ENCODE data around the gene ADGRG7. TPM values are rescaled to one million over a fixed set of nuclear protein-coding genes. Genes with fewer than 3 reads are reported as not detected.

ADGRG7 gene
- polyA plus RNA-seq, 6 donors from 2014 or later = not detected

DNA sequence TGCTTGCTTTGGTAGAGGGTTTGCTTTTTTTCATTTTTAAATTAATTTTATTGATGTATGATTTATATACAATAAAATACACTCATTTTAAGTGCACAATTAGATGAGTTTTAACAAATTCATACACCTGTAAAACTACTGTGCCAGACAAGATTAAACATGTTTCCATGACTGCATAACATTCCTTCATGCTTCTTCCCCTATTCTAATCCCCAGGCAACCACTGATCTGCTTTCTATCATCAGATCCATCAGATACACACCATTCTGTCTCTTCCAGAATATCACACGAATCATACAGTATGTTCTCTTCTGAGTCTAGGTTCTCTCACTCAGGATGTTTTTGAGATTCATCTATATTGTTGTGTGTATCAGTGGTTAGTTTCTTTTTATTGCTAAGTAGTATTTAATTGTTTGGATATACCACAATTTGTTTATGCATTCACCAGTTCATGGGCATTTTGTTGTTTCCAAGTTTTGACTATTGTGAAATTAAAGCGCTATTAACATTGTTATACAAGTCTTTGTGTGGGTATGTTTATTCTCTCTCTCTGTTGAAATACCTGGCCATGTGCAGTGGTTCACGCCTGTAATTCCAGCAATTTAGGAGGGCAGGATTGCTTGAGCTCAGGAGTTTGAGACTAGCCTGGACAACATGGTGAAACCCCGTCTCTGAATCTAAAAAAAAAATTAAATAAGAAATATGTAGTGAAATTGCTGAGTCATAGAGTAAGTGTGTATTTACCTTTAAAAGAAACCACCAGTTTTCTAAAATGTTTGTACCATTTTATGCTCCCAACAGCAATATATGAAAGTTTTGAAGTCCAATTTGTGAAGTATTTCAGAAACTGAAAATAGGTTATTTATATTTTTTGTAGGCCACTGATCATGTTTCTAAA is 92.9 kb downstream of the ADGRG7 start:
- ATAC-seq (ENCODE audit: low read depth in 2 of 2) = no peak
- H3K4me3 Mint-ChIP-seq = no peak overlapping the region
- H3K36me3 Mint-ChIP-seq = no peaks in the 10 kb centered on the region
- no peaks in the 10 kb centered on the region for H3K9me3 Mint-ChIP-seq
- no peak for DNase-seq
- no peaks in the 10 kb centered on the region for H3K4me1 Mint-ChIP-seq
- H3K27ac Mint-ChIP-seq = no peak overlapping the region
- peaks cover 69 to 75% (median 72%) of the 10 kb centered on the region in 3 donors for H3K27me3 Mint-ChIP-seq

DNA sequence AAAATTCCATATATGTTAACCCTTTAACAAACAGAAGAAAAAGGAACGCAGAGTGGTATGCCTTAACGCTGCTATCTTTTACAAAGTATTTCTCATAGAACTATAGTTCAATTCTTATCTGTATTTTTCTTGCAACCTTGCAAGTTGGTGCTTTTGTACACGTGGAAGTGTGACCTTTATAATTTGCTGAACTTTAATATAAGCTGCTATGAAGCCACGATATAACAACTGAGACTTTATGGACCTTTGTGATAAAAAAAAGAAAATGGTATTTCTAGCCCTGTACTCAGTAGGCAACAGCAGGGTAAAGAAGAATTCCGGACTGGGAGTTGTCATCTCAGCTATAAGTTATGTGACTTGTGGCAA is 93.6 kb downstream of the ADGRG7 start:
- Mint-ChIP-seq H3K4me1 (no peaks in the 10 kb centered on the region), H3K36me3 (no peaks in the 10 kb centered on the region), H3K27me3 (peaks cover 62 to 70% (median 69%) of the 10 kb centered on the region in 3 donors), H3K9me3 (no peaks in the 10 kb centered on the region), H3K4me3 (no peak overlapping the region), H3K27ac (no peak overlapping the region)
- ATAC-seq (ENCODE audit: low read depth in 2 of 2) = no peak
- no peak for DNase-seq

DNA sequence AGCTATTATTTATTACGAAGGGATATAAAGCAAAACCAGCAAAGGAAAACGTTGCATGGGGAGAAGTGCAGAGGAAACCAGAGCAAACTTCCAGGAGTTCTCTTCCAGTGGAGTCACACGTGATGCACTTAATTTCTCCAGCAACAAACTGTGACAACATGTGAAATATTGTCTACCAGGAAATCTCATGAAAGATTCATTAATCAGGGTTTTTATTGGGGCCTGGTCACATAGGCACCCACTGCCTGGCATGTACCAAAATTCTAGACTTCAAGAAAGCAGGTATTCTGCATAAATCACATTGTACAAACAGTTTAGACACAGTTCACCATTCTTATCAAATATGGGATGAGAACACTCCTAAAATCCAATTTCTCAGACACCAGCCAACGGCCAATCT is 94.5 kb downstream of the ADGRG7 start:
- peaks cover 0 to 5% (median 0%) of the 10 kb centered on the region in 7 donors for H3K9me3 Mint-ChIP-seq
- no peak for DNase-seq
- H3K27ac Mint-ChIP-seq = no peak overlapping the region
- no peaks in the 10 kb centered on the region for H3K36me3 Mint-ChIP-seq
- H3K27me3 Mint-ChIP-seq = peaks cover 53 to 61% (median 60%) of the 10 kb centered on the region in 3 donors
- no peak overlapping the region for H3K4me3 Mint-ChIP-seq
- H3K4me1 Mint-ChIP-seq = peaks cover 6 to 8% (median 7%) of the 10 kb centered on the region in 3 donors
- no peak for ATAC-seq (ENCODE audit: low read depth in 2 of 2)

DNA sequence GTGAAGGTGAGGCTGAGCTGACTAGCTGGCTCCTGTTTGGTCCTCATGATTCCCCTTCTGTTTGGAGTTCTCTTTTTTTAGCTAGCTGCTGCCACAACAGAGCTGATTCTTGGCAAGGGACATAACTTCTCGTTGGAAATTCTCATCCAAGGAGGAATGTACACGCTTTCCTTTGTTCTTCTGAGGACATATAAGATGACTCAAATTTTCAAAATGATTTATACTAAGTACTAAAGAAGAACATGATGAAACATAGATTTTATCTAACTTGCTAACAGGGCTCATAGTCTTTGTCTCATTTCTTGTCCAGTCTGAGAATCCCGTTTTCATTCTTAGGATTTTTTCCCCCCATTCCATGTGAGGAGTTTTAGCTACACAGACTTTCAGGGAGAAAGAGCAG is 97.0 kb downstream of the ADGRG7 start:
- Mint-ChIP-seq H3K27ac (no peak overlapping the region), H3K9me3 (peaks cover 0 to 5% (median 0%) of the 10 kb centered on the region in 7 donors), H3K4me1 (peaks cover 18 to 27% (median 26%) of the 10 kb centered on the region in 3 donors), H3K27me3 (peaks cover 38 to 47% (median 39%) of the 10 kb centered on the region in 3 donors), H3K36me3 (no peaks in the 10 kb centered on the region), H3K4me3 (no peak overlapping the region)
- no peak for DNase-seq
- no peak for ATAC-seq (ENCODE audit: low read depth in 2 of 2)

DNA sequence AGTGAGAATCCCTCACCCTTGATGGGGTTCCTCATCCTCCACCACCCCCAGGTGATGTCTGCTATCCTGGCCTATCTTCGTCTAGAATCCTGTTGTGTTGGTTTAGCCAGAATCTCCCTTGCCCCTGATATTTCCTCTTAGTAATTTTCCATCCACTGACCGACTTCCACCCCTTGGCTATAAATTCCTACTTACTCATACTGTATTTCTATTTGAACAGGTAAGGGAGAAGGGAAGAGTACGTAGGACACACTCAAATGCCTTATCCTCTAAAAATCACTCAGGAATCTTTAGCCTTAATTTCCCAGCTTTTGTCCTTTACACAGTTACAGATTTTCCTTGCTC is 99.2 kb downstream of the ADGRG7 start:
- Mint-ChIP-seq H3K36me3 (peaks cover 0 to 2% of the 10 kb centered on the region in 2 donors), H3K27me3 (peaks cover 24 to 33% (median 28%) of the 10 kb centered on the region in 3 donors), H3K4me3 (peak overlapping the region; percentile 85 to 98 (median 93)), H3K4me1 (peaks cover 31 to 45% (median 43%) of the 10 kb centered on the region in 3 donors), H3K27ac (peak overlapping the region; percentile 96 to 99 (median 98)), H3K9me3 (peaks cover 0 to 5% (median 0%) of the 10 kb centered on the region in 7 donors)
- ATAC-seq (ENCODE audit: low read depth in 2 of 2) = no peak
- no peak for DNase-seq

DNA sequence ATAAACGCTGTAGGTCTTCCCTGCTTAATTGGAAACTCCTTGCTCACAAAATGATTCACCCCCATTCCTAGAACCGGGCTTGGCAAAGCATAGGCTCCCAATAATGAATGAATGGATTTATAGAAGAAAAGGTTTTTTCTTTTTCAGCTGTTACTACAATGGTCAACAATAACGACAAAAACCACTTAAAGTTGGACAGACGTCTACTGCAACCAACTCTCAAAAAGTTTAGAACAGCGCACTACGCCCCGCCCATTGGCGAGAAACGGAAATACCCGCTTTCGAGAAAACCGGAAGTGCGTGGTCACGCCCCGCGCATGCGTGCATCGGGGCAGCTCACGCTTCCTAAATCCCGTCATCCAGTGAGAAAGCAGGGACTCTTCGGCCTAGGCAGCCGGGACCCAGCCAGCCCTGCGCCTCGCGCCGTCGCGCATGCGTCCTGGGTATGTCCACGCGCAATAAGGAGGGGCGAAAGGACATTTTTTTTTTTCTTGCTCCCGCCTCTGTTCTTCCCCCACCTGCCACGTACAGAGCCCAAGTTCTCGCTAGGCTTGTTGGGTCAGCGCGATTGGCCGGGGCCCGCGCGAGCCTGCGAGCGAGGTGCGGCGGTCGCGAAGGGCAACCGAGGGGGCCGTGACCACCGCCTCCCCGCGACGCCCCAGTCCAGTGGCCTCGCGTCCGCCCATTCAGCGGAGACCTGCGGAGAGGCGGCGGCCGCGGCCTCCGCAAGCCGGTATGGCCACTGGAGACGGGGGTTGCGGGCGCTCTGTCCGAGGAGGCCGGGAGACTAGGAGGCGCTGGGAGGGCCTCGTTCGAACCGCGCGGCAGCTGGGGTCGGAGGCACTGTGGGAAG is 99.8 kb downstream of the ADGRG7 start, which contains the start of gene TFG:
TFG (plus strand) TSS at position 506 of the 853 bp plus-strand sequence. CDS start 4,192 bp downstream, outside the sequence.
- peaks cover 22 to 27% (median 22%) of the 10 kb centered on the region in 3 donors for H3K27me3 Mint-ChIP-seq
- peak within 1 kb of the TSS; percentile 96 to 99 (median 98) for H3K27ac Mint-ChIP-seq
- DNase-seq = peak; percentile 97
- peaks cover 31 to 45% (median 43%) of the 10 kb centered on the region in 3 donors for H3K4me1 Mint-ChIP-seq
- peak within 1 kb of the TSS; percentile 85 to 98 (median 93) for H3K4me3 Mint-ChIP-seq
- ATAC-seq (ENCODE audit: low read depth in 2 of 2) = peak; percentile 87 to 88
- peaks cover 0 to 5% (median 0%) of the 10 kb centered on the region in 7 donors for H3K9me3 Mint-ChIP-seq
- H3K36me3 Mint-ChIP-seq = peaks cover 0 to 7% of the 10 kb centered on the region in 2 donors

DNA sequence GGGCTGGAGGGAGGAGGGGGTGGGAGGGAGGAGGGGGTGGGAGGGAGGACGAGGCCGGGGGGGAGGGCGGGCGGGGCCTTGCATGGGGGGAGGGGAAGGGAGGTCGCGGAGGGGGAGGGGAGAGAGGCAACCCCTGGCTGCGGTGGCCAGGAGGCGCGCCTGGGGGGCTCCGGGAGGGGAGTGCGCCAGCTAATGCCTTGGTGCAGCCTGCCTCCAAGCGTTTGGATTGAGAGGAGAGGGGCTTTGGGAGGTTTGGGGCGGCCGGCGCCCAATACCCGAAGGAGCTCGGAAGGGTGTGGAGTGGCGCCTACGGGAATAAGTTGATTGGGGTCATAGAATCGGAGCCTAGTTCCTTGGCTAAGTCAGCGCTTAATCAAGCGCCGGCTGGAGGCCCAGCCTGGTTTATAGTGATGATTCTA is 100.5 kb downstream of the ADGRG7 start:
- ATAC-seq (ENCODE audit: low read depth in 2 of 2) (peak in 1 of 2 donors; percentile 7), DNase-seq (peak; percentile 17)
- Mint-ChIP-seq H3K4me1 (peaks cover 33 to 48% (median 45%) of the 10 kb centered on the region in 3 donors), H3K36me3 (peaks cover 3 to 9% of the 10 kb centered on the region in 2 donors), H3K9me3 (peaks cover 0 to 5% (median 0%) of the 10 kb centered on the region in 7 donors), H3K27me3 (peaks cover 20 to 21% (median 21%) of the 10 kb centered on the region in 3 donors), H3K27ac (peak overlapping the region; percentile 39 to 97 (median 92)), H3K4me3 (peak overlapping the region; percentile 59 to 94 (median 90))

DNA sequence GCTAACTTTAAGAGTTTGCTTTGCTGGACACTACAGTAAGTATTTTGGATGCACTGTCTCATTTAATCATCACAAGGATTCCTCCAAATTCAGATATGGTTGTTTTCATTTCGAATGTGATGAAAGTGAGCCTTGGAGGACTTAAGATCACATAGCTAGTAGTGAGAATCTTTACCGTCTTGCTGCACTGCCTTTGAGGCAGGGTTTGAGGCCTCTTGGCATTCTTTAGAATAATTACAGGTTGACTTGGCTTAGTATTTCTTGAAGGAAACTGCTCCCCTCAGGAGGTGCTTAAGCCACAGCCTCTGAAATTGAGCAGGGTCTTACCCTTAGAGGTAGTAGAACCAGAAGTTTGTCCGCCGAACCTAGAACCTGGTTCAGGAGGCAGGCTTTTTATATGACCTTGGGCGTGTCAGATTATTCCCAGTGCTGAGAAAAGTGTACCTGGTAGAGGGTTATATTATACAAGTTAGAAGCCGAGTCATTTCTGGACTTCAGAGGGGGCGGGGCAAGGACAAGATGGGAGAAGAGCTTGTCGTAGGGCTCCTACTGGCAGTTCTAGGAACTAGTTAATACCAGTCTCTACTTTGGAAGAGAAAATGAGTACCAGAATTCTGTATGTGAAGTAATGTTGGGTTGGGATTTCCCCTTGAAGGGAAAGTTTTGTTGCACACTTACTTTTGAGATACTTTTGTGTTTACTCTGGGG is 101.0 kb downstream of the ADGRG7 start:
- H3K27me3 Mint-ChIP-seq = peaks cover 15 to 16% (median 15%) of the 10 kb centered on the region in 3 donors
- peaks cover 0 to 5% (median 0%) of the 10 kb centered on the region in 7 donors for H3K9me3 Mint-ChIP-seq
- peaks cover 8 to 15% of the 10 kb centered on the region in 2 donors for H3K36me3 Mint-ChIP-seq
- peak overlapping the region; percentile 39 to 97 (median 92) for H3K27ac Mint-ChIP-seq
- peak overlapping the region; percentile 59 to 94 (median 90) for H3K4me3 Mint-ChIP-seq
- H3K4me1 Mint-ChIP-seq = peaks cover 38 to 53% (median 48%) of the 10 kb centered on the region in 3 donors
- ATAC-seq (ENCODE audit: low read depth in 2 of 2) (peak; percentile 18 to 28), DNase-seq (peak; percentile 14)

DNA sequence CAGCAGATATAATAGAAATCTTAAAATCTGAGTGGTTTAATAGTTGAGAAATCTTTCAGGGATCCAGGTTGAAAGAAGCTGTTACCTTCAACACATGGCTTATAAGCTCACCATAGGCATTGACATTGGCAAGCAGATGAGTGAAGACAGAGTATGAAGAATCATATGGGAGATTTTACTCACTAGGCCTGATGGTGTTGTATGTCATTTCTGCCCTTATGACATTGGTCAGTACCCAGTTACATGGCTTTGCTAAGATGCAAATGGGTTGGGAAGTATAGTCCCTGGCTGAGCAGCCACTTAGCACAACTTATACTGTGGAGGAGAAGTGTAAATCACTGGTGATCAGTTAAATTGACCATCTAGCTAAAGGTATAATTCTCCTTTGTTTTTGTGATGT is 105.8 kb downstream of the ADGRG7 start:
- Mint-ChIP-seq H3K4me1 (peaks cover 40 to 64% (median 63%) of the 10 kb centered on the region in 3 donors), H3K9me3 (peaks cover 0 to 5% (median 0%) of the 10 kb centered on the region in 7 donors), H3K4me3 (no peak overlapping the region), H3K36me3 (peaks cover 25 to 37% of the 10 kb centered on the region in 2 donors), H3K27ac (peak overlapping the region in 1 of 6 donors; percentile 10), H3K27me3 (no peaks in the 10 kb centered on the region)
- DNase-seq (no peak), ATAC-seq (ENCODE audit: low read depth in 2 of 2) (no peak)

DNA sequence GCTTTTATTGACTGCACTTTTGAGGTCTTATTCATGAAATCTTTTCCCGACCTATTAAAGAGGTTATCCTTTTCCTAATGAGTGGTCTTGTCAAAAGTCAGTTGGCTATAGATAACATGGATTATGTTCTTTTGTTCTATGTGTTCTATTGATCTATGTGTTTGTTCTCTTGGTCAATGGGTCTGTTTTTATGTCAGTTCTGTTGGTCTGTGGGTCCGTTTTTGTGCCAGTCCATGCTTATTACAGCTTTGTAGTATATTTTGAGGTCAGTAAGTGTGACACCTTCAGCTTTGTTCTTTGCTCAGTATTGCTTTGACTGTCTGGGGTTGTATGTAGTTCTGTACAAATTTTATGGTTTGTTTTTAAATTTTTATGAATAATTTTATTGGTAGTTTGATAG is 107.7 kb downstream of the ADGRG7 start:
- Mint-ChIP-seq H3K4me3 (no peak overlapping the region), H3K36me3 (peaks cover 30 to 38% of the 10 kb centered on the region in 2 donors), H3K4me1 (peaks cover 28 to 46% (median 44%) of the 10 kb centered on the region in 3 donors), H3K9me3 (peaks cover 0 to 5% (median 0%) of the 10 kb centered on the region in 7 donors), H3K27ac (peak overlapping the region in 3 of 6 donors; percentile 24 to 58 (median 44)), H3K27me3 (no peaks in the 10 kb centered on the region)
- DNase-seq = no peak
- no peak for ATAC-seq (ENCODE audit: low read depth in 2 of 2)

DNA sequence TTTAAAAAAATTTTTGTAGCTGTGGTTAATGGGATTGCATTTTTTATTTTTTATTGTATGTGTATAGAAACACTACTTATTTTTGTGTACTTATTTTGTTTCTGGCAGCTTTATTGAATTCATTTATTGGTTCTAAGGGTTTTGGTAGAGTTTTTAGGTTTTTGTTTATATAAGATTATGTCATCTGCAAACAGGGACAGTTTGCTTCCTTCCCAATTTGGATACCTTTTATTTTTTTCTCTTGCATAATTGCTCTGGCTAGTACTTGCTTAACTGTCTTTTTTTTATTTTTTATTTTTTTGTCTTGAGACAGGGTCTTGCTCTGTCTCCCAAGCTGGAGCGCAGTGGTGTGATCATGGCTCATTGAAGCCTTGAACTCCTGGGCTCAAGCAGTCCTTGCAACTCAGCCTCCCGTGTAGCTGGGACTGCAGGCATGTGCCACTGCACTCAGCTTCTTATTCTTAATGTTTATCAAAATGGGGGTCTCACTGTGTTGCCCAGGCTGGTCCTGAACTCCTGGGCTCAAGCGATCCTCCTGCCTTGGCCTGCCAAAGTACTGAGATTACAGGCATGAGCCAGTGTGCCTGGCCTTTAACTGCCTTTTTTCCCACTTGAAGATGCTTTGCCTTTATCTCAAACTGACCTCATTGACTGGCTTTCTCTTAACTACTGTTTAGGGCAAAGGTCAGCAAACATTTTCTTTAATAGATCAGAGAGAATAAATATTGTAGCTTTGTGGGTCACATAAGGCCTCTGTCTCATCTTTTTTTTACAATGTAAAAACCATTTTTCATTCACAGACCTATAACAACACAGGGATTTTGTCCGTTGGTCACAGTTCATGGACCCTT is 108.5 kb downstream of the ADGRG7 start:
- peaks cover 36 to 43% of the 10 kb centered on the region in 2 donors for H3K36me3 Mint-ChIP-seq

DNA sequence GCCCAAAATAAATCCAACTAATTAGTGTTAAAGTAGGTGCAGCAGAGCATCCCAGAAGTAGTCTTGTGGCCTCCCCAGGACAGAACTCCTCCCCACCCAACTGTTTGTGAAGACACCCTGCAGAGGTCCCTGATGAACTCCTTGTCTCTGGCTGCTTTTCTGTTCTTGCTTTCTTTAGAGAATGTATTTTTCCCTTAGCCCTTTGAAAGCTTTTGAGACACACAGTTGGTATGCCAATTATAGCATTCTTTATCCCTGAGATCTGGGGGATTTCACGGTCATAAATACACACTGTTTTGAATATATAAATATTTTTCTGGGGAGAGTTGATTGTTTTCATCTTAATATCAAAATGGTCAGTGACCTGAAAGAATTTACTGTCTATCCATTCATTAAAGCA is 109.7 kb downstream of the ADGRG7 start:
- DNase-seq (no peak), ATAC-seq (ENCODE audit: low read depth in 2 of 2) (no peak)
- Mint-ChIP-seq H3K36me3 (peaks cover 36% of the 10 kb centered on the region in 2 donors), H3K27me3 (no peaks in the 10 kb centered on the region), H3K4me1 (peaks cover 24 to 35% (median 34%) of the 10 kb centered on the region in 3 donors), H3K4me3 (no peak overlapping the region), H3K9me3 (peaks cover 0 to 5% (median 0%) of the 10 kb centered on the region in 7 donors), H3K27ac (peak overlapping the region in 1 of 6 donors; percentile 20)

More for the DNA sequence above, 108.5 kb downstream of the ADGRG7 start:
- H3K4me1 Mint-ChIP-seq = peaks cover 25 to 38% (median 37%) of the 10 kb centered on the region in 3 donors
- no peak overlapping the region for H3K4me3 Mint-ChIP-seq
- ATAC-seq (ENCODE audit: low read depth in 2 of 2) = no peak
- no peaks in the 10 kb centered on the region for H3K27me3 Mint-ChIP-seq
- no peak for DNase-seq
- peak overlapping the region in 1 of 6 donors; percentile 79 for H3K27ac Mint-ChIP-seq
- H3K9me3 Mint-ChIP-seq = peaks cover 0 to 5% (median 0%) of the 10 kb centered on the region in 7 donors
